HUDEP-2 (cell line): ENCODE data around the gene AVEN.
A peak's percentile ranks its signal among the peaks of the same experiment; 100 is the strongest.
"Not testable (repeated sequence)": the region's sequence is repeated elsewhere in the genome, so short reads cannot be mapped to it uniquely, and the experiment has no call there.

ENCODE experiments used
- DNase-seq, 76 experiments: peaks; one replicate each; lab custom pipeline; 2025; ENCODE audit not compliant: unreplicated experiment in 76 of 76; lab: John Stamatoyannopoulos, UW

Gene AVEN

DNA sequence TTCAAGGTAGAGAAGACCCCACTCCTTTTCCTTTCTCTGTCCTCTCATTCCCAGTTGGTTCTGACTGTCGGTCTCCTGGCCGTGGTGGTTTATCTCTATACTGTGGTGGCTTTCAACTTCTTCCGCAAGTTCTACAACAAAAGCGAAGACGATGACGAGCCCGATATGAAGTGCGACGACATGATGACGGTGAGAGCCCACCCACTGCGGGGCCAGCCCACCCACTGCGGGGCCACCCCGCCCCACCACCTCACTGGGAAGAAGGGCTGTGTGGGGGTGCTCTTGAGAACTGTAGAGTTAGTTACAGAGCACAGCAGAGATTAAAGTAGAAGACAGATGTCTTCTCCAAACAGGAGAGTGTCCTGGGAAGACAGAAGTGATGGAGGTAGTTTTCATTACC is 181.3 kb downstream of the AVEN start:
- DNase-seq: no peak

DNA sequence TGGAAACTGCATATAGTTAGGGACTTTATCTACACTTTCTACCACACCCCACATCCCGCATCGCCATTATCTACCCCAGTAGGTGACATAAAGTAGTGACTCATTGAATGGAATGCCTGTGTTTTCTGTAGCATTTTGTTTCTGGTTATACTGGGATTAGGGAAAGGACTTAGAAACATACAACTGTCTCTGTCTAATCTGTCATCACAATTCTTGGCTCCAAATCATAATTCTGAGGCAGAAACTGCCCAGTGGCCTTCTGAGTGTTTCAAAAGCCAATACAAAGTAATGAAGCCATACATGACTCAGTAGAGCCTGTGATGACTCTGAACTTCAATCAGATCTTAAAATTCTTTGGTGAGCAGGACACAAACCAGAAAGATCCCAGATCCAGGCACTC is 186.4 kb downstream of the AVEN start:
- DNase-seq: peak in 4 of 76 experiments; percentile 1 to 15 (median 3)

DNA sequence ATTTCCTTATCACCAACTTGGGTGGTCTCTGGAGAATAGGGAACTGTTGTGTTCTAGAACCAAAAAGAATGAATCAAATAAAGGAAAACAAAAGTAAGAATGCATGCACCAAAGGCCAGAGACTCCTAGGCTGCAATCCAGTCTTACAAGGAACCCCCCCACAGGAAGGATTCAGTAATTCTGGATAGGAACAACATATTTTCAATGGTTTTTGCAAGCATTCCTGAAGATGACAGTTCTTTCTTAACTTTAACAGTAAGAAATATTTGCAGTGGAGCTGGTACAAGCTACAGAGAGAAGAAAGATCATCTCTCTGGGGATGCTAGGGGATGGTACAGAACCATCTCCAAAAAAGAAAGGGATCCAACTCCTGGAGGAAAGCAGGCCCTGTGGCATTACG is 186.9 kb downstream of the AVEN start:
- no peak for DNase-seq

DNA sequence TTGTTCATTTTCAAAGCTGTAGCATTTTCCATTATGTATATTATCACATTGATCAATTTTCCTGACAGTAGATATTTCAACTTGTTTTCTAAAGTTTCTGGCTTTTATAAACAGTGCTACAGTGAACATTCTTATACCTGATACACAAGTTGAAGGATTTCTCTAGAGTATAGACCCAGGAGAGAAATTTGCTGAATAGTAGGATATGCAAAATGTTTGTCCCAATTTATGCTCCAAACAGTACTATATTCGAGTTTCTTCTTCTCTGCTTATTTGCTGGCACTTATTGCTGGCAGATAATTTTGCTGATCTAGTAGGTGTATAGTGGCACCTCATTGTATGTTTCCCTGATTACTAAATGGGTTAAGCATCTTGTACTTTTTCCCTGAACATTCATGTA is 187.9 kb downstream of the AVEN start:
- DNase-seq: no peak

DNA sequence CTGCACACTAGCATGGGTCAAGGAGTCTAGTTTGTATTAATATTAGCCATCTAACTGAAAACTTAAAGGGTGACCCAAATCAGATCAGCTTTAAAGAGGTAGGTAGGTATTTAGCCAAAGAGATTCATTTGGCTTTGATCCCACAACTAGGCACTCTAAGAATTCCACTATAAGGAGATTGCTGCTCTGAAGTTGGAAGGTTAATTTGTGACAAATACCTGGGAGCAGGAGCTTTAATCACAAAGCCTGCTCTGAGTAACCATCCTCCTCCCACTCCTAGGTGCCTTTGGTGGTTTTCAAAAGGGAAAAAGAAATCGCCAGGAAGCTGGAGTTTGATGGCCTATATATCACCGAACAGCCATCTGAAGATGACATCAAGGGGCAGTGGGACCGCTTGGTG is 191.0 kb downstream of the AVEN start:
- no peak for DNase-seq

DNA sequence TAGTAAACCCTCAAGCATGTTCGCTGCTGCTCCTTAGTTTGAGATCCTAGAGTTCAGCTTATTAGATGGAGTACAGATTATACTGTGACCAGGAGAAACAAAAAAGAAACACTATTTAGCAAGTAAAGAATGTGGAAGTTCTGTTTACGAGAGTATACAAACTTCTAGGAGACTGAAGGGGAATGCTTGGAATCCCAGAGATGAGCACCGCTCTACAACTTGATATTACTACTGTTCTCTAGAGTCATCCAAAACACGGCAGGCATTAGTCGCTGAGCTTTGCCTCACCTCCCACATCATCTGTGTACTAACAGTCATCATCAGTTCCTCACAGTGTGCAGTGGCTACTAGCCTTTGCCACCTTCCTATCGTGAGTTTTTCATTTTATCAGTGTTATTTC is 192.1 kb downstream of the AVEN start:
- no peak for DNase-seq

DNA sequence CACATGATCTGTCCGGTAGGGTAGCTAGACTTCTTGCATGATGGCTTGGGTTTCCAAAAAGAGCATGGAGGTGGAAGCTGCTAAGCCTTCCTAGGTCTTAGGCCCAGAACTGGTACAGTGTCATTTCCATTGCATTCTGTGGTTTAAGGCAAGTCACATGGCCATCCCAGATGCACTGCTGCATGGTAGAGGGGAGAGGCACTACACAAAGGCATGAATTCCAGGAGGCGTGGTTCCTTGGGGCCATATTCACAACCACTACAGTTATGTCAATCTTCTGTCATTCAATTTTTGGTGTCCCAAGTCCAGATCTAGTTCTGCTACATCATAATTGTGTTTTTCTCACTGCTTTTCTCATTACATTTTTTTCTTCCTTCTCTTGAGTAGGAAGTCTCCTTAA is 192.9 kb downstream of the AVEN start:
- DNase-seq: no peak

DNA sequence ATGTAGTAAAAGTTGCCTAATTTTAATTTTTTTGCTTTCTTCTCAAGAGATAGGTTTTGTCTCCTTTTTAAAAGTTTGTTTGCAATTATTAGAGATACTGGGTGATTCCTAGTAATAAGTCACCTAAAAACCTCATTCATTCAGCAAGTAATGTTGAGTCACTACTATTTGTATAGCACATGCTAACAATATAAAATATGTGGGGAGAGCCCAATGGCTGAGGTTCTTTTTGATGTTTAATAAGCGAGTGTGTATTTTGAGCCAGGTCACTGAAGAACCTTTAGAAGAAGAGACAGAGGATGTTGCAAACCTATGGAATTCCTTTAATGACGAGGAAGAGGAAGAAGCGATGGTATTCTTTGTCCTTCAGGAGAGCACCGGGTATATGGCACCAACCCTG is 194.4 kb downstream of the AVEN start:
- DNase-seq: no peak

DNA sequence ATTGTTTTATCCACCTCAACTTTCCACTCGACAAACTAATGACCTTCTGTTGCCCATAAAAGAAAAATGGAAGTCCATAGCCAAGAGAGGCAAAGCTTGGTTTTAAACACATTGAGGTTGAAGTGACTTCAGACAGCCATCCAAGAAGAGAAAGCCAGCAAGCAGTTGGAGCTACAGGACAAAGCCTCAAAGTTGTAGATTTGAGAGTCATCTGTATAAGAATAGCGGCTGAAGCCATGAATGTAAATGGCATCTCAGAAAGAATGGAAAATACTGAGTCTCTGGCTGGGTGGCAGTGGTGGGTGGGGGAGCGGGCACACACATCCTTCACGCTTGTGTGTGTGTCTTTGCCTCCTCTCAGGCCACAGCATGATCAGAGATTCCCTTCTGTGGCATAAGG is 194.8 kb downstream of the AVEN start:
- DNase-seq: no peak

DNA sequence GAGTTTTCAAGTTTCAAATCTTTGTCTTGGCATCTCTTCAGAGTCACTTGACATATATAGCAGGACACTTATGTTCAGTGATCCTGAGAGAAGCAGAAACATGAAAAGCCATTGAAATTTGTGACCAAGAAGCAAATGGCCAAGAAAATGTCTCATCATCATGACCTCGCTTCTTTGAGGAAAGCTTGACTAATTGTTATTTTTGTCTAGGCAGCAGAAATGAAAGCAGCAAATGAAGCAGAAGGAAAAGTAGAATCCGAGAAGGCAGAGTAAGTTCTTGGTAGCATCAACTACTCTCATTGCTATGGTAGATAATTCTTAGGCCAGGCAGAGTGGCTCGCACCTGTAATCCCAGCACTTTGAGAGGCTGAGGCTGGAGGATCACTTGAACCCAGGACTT is 198.4 kb downstream of the AVEN start:
- no peak for DNase-seq

DNA sequence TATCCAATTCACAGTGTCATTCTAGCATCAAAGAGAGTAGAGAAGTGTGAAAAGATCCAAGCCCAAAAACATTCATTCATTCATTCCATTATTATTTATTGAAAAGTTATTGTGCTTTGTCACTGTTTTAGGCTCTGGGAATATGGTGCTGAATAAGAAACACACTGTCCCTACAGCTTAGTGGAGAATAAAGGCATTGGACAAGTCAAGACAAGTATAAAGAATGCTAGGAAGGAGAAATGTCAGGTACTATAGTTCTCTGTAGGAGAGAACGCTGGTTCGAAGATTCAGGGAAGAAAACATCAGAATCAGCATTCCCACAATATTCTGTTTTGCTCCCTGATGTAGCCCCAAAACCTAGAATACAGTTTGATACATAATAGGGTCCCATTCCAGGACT is 199.5 kb downstream of the AVEN start:
- DNase-seq: no peak

DNA sequence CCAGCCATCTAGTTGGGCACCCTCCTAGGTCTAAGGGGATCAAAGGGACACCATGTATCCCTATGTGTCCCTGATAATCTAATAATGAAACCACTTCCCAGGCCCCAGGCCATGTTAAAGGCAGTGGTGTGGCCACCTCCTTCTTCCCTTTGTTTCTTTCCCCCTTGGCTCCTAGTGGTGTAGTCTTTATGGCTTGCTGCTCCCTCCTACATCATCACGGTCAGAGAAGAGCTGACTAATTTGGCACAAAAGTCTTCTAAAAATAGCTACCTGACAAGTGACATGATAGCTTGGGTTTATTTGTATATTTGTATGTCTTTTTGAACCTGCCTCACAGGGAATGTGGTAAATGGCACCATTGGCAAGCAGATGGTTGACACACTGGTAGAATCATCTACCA is 201.7 kb downstream of the AVEN start:
- DNase-seq: no peak

DNA sequence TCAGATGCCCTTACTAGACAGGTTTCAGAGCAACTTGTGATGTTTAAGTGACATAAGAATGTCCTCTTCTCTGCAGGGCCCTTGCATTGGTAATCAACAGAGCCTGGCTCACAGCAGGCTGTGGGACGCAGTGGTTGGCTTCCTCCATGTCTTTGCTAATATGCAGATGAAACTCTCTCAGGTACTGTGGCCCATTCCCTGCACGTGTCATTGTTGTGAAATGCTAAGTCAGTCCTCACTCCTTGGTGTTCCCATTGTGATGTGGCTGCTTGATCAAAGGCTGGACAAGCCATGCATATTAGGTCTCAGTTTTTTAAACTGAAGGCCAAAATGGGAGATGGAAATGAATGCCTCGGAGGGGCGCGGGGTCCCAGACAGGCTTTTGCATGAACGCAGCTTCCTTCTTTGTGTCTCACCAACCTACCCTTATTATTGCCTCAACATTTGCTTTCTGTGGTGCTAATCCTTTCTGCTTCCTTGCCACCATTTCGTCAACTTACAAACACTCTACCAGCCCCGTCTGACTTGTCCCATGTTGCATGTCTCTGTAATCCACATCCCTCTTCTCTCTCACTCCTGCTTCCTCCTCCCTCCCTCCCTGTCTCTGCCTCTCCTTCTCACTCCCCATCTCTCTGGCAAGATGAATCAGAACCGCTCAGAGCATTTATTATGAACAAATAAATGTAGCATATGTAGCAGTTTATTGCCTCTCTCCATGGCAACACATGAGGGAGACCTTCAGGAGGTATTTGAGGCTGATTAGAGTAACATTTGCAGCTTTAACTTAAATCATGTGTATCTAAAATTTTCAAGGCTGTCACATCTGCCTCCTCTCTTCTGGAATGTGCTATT is 203.9 kb downstream of the AVEN start:
- no peak for DNase-seq

DNA sequence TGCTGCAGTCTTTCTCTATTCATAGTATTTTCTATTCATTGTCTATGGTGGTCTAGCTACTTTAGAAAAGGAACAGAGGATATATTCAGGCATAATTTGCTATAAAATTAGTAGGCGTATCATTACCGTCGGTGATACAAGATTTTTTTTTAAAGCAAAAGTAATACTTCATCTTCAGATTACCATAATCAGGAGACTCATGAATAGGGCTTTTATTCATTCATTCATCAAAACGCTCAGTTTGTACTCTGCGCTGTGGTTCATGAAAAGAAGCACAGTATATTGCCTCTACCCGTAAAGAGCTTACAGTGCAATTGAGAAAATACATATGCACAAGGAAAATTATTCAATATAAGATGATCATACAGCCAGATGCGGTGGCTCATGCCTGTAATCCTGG is 207.4 kb downstream of the AVEN start:
- DNase-seq: no peak

DNA sequence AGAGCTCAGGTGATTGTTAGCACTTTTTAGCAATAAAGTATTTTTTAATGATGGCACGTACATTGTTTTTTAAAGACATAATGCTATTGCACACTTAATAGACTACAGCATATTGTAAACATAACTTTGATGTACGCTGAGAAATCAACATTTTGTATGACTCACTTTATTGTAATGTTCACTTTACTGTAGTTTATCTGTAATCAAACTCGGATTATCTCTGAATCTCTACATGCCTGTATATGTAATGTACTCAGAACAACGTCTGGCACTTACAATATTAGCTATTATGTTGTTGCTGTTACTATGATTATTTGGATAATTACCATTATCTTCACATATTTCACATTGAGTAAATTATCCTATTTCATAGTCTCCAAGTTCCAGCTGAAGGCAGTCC is 208.7 kb downstream of the AVEN start:
- DNase-seq: no peak

DNA sequence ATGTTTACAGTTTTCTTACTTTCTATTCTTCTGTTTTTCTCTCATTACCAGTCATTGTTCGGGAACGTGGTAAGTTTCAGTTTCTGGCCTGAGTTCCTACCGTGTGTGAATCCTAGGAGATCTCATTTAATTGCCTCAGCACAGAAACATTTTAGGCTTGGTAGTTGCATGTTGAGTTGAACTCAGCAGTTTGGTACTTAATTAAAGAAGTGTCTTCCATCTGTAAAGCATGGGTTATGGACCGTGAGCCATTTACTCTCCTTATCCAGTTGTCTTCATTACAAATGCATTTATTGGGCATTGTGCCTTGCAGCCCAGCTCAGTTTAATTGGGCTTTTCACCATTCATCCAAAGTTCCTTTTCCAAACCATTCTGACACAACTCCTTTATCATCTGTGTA is 212.8 kb downstream of the AVEN start:
- no peak for DNase-seq

DNA sequence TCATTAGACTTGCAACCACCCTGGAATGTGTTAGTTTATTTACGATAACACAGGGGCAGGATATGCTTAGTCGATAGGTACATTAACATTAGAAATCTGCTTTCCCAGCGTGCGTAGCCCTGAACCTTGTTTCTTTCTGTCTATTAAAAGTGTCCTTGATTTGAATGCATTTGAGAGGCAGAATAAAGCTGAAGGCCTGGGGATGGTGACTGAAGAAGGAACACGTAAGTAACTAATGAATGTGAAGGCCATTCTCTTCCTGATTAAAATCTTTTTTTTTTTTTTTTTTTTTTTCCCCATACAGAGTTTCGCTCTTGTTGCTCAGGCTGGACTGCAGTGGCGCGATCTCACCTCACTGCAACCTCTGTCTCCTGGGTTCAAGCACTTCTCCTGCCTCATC is 213.6 kb downstream of the AVEN start:
- no peak for DNase-seq

DNA sequence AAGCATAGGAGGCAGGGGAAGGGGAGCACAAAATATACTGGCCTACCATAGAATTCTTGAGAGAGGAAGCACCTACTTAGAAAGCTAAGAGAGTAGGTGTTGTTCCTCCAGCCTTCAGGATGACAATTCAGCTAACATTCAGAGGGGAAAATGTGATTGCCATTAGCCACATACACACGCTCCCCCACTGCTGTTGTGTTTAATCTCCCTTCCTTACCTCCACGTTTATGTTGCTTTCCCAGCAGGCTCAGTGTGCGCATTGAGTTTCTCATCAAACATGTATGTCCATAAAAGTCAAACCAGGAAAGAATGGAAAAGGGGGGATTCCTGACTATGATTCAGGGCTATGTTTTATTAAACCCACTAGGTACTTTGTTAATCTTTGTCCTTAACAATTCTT is 215.9 kb downstream of the AVEN start:
- DNase-seq: no peak

DNA sequence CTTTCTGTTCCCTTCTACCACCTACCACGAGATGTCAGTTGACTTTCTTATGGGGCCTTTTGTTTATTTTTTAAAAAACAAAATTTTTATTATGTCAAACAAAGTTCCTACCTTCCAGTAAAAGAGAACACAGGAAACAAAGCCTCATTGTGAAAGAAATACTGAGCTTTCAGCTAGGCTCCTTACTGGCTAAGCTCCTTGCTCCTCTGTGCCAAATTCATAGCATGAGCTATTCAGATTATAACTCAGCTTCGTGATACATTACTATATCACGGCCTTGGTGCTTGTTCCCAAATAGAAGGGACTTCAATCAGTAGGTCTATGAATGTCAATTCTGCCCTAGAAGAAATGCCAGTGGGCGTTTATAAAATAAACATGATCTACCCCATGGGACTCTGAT is 216.5 kb downstream of the AVEN start:
- DNase-seq: no peak

DNA sequence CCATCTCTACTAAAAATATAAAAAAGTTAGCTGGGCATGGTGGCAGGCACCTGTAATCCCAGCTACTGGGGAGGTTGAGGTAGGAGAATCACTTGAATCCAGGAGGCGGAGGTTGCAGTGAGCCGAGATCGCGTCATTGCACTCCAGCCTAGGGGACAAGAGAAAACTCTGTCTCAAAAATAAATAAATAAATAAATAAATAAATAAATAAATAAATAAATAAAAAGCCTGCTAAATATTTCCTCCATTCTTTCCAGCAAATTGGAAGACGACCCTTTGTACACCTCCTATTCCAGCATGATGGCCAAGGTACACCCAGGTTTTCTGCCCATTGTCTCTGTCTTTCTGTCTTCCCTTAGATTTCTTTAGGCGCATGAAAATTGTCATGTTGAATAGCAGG is 219.5 kb downstream of the AVEN start:
- DNase-seq: not testable (repeated sequence)
